PFSK-1 (cell line): ENCODE results near the gene ATXN1.

ENCODE experiments used
- FOXP2 ChIP-seq: optimal IDR thresholded peaks from 2 replicates; pipeline ENCODE3; 2011; ENCODE audit warnings: borderline replicate concordance, control low read depth, inconsistent platforms; ENCODE audit not compliant: insufficient read depth; ENCODE audit errors: extremely low read length, extremely low read depth
- POLR2AphosphoS5 ChIP-seq: IDR thresholded peaks from 2 replicates; pipeline ENCODE4 v1.6.1; 2012; ENCODE audit warnings: low read depth, mild to moderate bottlenecking, control low read depth, low read length, moderate library complexity
- SIN3A ChIP-seq: IDR thresholded peaks from 2 replicates; pipeline ENCODE4 v1.6.1; 2012; ENCODE audit warnings: mild to moderate bottlenecking, low read length, moderate library complexity, borderline replicate concordance; ENCODE audit not compliant: insufficient read depth
- TAF1 ChIP-seq: IDR thresholded peaks from 2 replicates; pipeline ENCODE4 v1.6.1; 2012; ENCODE audit warnings: low read length, control low read depth, borderline replicate concordance; ENCODE audit not compliant: insufficient read depth
- TF ChIP-seq, protein P1 (sequence below), 2 experiments: IDR thresholded peaks; 2 replicates each; pipeline versions ENCODE4 v1.6.1 to v1.8.0; 2011 to 2012; ENCODE audit warnings: low read depth in 2 of 2, low read length in 2 of 2, control low read depth in 1 of 2, inconsistent platforms in 1 of 2, mild to moderate bottlenecking in 1 of 2, moderate library complexity in 1 of 2; ENCODE audit not compliant: insufficient read depth in 1 of 2

The ATXN1 gene

DNA sequence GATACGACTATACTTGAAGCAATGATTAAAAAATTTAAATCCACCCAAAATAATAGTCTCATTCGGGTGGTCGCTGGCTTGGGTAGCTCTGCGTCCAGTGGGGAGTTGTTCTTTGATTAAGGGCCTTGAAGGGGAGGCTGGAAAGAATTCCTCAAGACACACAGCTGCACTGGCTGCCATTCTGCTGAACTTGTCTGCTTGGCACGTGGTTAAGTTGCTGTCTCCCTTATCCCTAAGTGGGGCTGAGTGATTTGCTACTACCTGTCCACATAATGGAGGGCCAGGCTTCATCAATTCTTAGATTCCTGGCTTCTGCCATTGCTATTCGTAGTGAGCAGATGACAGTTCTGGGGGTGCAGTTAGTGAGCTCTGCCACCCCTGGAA is 424.4 kb downstream of the ATXN1 start:
- TF ChIP-seq POLR2AphosphoS5 (peak; percentile 31; the same call in 1 of the 2 replicates), SIN3A (no peak), FOXP2 (no peak)

DNA sequence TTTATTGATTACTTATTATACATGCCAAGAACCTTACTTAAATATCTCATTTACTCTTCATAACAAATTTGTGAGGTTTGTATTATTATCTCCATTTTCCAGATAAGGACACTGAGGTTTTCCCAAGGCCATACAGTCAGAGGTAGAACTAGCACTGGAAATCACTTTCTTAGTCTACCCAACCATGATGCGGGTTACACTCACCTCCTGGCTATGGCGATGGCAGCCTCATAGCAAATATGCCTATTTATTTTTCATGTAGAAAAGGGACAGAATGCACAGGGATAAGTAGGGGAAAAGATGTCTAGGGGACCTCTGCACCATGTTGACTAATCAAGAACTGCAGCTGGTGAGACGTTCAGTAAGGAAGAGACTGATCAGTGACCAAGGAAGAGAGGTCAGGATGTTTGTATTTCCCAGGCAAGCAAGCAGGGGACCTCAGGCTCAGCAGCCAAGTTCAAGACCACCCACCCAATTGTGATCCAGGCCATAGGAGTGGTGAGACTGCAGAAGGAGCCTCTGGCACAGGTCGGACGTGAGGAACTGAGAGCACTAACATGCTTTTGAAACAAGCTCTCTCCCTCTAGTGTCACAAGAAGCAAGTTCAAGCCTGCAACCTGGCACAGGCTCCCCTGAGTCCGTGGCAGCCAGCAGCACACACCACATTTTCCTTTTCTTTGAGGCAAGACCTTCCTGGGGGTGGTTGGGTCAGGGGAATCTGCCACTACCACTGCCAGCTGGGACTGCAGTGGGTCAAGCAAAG is 425.0 kb downstream of the ATXN1 start:
- TF ChIP-seq, protein P1, sequence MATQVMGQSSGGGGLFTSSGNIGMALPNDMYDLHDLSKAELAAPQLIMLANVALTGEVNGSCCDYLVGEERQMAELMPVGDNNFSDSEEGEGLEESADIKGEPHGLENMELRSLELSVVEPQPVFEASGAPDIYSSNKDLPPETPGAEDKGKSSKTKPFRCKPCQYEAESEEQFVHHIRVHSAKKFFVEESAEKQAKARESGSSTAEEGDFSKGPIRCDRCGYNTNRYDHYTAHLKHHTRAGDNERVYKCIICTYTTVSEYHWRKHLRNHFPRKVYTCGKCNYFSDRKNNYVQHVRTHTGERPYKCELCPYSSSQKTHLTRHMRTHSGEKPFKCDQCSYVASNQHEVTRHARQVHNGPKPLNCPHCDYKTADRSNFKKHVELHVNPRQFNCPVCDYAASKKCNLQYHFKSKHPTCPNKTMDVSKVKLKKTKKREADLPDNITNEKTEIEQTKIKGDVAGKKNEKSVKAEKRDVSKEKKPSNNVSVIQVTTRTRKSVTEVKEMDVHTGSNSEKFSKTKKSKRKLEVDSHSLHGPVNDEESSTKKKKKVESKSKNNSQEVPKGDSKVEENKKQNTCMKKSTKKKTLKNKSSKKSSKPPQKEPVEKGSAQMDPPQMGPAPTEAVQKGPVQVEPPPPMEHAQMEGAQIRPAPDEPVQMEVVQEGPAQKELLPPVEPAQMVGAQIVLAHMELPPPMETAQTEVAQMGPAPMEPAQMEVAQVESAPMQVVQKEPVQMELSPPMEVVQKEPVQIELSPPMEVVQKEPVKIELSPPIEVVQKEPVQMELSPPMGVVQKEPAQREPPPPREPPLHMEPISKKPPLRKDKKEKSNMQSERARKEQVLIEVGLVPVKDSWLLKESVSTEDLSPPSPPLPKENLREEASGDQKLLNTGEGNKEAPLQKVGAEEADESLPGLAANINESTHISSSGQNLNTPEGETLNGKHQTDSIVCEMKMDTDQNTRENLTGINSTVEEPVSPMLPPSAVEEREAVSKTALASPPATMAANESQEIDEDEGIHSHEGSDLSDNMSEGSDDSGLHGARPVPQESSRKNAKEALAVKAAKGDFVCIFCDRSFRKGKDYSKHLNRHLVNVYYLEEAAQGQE (IDR thresholded peaks at IDR 0.05; ENCODE audit: insufficient read depth in 1 of 2, low read depth in 2 of 2, low read length in 2 of 2), result no peak
- TF ChIP-seq TAF1, result no peak
- TF ChIP-seq FOXP2, result no peak
- TF ChIP-seq POLR2AphosphoS5, result no peak
- TF ChIP-seq SIN3A, result no peak

DNA sequence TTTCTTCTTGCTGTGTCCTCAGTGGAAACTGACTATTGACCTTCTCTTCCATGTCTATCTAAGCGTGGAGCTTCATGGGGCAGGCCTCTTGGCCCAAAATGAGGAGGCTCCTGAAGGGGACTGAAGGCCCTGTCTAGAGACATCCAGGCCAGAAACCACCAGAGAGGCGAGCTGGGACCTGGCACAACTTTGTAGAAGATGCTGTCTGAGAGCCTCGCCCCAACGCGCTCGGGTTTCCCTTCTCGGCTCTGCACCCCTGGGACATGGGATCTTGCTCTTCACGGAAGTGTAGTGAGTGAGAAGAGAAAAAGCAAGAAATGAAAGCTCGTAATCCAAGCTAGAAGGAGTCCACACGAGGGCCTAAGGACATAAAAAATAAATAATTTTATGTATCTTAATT is 426.1 kb downstream of the ATXN1 start:
- TF ChIP-seq TAF1, result no peak
- no peak for TF ChIP-seq SIN3A
- no peak for TF ChIP-seq FOXP2
- TF ChIP-seq, protein P1 (IDR thresholded peaks at IDR 0.05; ENCODE audit: insufficient read depth in 1 of 2, low read depth in 2 of 2, low read length in 2 of 2), result no peak
- no peak for TF ChIP-seq POLR2AphosphoS5

DNA sequence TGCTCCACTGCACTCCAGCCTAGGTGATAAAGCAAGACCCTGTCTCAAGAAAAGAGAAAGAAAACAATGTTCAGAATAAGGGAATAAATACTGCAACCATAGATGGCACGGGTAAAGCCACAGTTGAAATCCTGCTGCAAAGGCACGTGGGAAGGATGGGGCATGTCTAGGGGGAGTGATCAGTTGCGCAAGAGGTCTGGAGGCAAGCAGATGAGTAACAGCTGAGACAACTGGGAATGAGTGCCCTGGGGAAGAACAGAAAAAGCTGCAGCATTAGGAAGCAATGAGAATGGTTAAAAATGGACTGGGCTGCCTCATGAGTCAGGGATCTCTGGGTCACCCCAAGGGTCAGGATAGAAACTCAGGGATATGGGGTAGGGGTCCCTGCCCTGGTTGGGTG is 426.6 kb downstream of the ATXN1 start:
- TF ChIP-seq, protein P1 (IDR thresholded peaks at IDR 0.05; ENCODE audit: insufficient read depth in 1 of 2, low read depth in 2 of 2, low read length in 2 of 2), result 0 out of 4 replicates have a peak, but pooled peaks of 1 of the 2 experiments have one; percentile 26
- TF ChIP-seq FOXP2 (peak; percentile 60), SIN3A (peak; percentile 88; the same call in 1 of the 2 replicates), TAF1 (no peak; the same call in 1 of the 2 replicates), POLR2AphosphoS5 (no peak)

DNA sequence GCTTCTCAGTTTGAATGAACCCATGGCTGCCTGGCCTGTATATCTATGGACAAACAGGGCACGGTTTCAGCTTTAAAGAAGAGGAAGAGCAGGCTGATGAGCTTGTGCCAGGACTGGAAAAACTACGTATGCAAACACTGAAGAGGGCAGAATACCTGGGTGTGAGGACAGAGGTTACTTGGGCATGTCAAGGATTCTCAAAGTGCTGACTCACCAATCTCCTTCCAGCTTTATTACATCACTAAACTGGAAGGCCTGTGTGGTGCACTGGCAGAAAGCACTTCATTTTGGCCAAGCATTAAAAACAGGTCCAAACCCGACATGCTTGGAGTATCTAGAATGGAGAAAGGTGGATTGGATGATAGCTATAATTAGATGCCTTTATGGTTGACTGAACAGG is 427.7 kb downstream of the ATXN1 start:
- TF ChIP-seq POLR2AphosphoS5 (no peak; the same call in 1 of the 2 replicates), FOXP2 (no peak), SIN3A (no peak)

DNA sequence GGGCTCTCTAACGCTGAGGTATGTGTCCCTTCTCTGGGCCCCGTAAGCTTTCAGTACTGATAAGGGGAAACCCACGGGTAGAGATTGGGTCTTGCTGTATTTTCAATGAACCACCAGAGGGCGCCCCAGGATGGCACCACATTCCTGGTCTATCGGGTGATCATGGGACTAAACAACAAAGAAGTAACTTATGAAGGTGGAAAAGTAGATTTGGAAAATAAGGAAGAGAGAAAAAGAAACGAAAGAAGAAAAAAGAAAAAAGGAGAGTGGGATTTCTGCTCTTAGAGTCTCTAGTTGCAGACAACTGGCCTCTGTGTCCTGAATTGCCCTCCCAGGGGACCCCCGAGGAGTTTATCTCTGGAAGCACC is 429.1 kb downstream of the ATXN1 start:
- TF ChIP-seq FOXP2 (no peak), POLR2AphosphoS5 (no peak), TAF1 (no peak), SIN3A (no peak)
- TF ChIP-seq, protein P1 (IDR thresholded peaks at IDR 0.05; ENCODE audit: insufficient read depth in 1 of 2, low read depth in 2 of 2, low read length in 2 of 2), result no peak
